AG04449 (cell line): ENCODE data around the gene DMTF1.

Experiments used
- CTCF ChIA-PET: fragments of 350-600 bp; formaldehyde crosslinking; extraction: SDS; loops from one replicate; lab custom pipeline; 2021; ENCODE audit warnings: antibody characterized with exemption; lab: Yijun Ruan, JAX
- POLR2A ChIA-PET: fragments of 400-600, 350-600 bp; formaldehyde crosslinking; extraction: SDS; loops from one replicate; lab custom pipeline; 2020; ENCODE audit warnings: antibody characterized with exemption, inconsistent platforms; lab: Yijun Ruan, JAX
- DNase-seq: peaks from one replicate; pipeline ENCODE4 v3.0.0-alpha.2; 2010; ENCODE audit warnings: low read depth, low spot score
- H3K4me3 ChIP-seq: 2 replicates; pipeline ENCODE4 v1.5.1; 2011; ENCODE audit warnings: low read depth, mild to moderate bottlenecking, control low read depth, low read length
- TF ChIP-seq, protein P1 (sequence below): IDR thresholded peaks from one replicate; pipeline ENCODE4 v1.5.1; 2011; ENCODE audit warnings: mild to moderate bottlenecking, moderate library complexity, low read length, control low read depth, inconsistent platforms; ENCODE audit not compliant: insufficient read depth; ENCODE audit errors: missing control alignments

DMTF1 gene

GRCh38 chr7:87212498-87212897 lies 60.2 kb downstream of the DMTF1 start:
- ChIA-PET POLR2A (interaction anchor here (0.7 kb wide), 1 partner anchor 10 kb away, joined by 3 read pairs; no protein-coding TSS in a partner anchor), CTCF (interaction anchor here (1.3 to 2.4 kb wide), 4 partner anchors 10 to 285 kb away, joined by 3 to 6 read pairs (median 4); no protein-coding TSS in a partner anchor)
- TF ChIP-seq, protein P1, sequence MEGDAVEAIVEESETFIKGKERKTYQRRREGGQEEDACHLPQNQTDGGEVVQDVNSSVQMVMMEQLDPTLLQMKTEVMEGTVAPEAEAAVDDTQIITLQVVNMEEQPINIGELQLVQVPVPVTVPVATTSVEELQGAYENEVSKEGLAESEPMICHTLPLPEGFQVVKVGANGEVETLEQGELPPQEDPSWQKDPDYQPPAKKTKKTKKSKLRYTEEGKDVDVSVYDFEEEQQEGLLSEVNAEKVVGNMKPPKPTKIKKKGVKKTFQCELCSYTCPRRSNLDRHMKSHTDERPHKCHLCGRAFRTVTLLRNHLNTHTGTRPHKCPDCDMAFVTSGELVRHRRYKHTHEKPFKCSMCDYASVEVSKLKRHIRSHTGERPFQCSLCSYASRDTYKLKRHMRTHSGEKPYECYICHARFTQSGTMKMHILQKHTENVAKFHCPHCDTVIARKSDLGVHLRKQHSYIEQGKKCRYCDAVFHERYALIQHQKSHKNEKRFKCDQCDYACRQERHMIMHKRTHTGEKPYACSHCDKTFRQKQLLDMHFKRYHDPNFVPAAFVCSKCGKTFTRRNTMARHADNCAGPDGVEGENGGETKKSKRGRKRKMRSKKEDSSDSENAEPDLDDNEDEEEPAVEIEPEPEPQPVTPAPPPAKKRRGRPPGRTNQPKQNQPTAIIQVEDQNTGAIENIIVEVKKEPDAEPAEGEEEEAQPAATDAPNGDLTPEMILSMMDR, result no peak
- DNase-seq, result no peak
- no peak overlapping the region for H3K4me3 ChIP-seq

- no peak for DNase-seq
- TF ChIP-seq, protein P1, result no peak
- ChIA-PET CTCF (interaction anchor here (1.3 to 1.6 kb wide), 3 partner anchors 14 to 286 kb away, joined by 3 to 4 read pairs (median 3); no protein-coding TSS in a partner anchor), POLR2A (interaction anchor here (0.6 to 0.7 kb wide), 2 partner anchors 11 to 132 kb away, joined by 3 read pairs; partner anchors contain the start of gene CROT)
- H3K4me3 ChIP-seq, result no peak overlapping the region
Measured at GRCh38 chr7:87213252-87213651, 61.0 kb downstream of the DMTF1 start.

DNA sequence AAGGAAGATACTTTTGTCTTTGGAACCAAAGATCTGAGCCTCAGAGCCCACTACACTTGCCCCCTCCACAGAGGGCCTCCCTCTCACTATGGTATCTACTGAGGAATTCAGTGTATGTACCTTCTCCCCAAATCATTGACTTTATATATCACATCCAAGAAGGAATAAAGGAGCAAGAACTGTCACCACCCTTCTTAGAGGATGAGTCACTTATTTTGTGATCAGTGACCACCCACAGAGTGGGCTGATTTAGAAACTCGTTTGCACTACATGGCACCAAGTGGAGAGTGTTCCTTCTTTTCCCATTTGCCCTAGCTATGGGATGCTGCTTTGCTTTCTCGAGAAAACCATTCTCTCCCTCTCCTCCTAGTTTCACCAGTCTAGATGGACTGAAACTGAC lies 61.6 kb downstream of the DMTF1 start:
- CTCF ChIA-PET, result interaction anchor here (1.2 to 1.4 kb wide), 2 partner anchors 22 to 286 kb away, joined by 3 read pairs; no protein-coding TSS in a partner anchor
- TF ChIP-seq, protein P1, result no peak
- no peak for DNase-seq
- no peak overlapping the region for H3K4me3 ChIP-seq
- POLR2A ChIA-PET, result interaction anchor here (0.6 to 1.3 kb wide), 2 partner anchors 61 to 132 kb away, joined by 3 to 4 read pairs; partner anchors contain the start of genes CROT and DMTF1

DNA sequence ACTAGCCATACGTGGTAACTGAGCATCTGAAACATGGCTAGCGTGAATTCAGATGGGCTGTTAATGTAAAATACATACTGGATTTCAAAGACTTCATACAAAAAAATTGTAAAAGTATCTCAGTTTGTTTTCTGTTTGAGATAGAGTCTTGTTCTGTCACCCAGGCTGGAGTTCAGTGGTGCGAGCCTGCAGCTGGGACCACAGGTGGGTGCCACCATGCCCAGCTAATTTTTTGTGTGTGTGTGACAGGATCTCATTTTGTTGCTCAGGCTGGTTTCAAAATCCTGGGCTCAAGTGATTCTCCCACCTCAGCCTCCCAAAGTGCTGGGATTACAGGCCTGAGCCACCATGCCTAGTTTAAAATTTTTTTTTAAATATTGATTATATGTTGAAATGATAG lies 62.8 kb downstream of the DMTF1 start:
- no peak for DNase-seq
- no peak overlapping the region for H3K4me3 ChIP-seq
- CTCF ChIA-PET, result interaction anchor here (1.2 kb wide), 1 partner anchor 21 kb away, joined by 3 read pairs; no protein-coding TSS in a partner anchor
- POLR2A ChIA-PET, result no interaction called here
- TF ChIP-seq, protein P1, result no peak

DNA sequence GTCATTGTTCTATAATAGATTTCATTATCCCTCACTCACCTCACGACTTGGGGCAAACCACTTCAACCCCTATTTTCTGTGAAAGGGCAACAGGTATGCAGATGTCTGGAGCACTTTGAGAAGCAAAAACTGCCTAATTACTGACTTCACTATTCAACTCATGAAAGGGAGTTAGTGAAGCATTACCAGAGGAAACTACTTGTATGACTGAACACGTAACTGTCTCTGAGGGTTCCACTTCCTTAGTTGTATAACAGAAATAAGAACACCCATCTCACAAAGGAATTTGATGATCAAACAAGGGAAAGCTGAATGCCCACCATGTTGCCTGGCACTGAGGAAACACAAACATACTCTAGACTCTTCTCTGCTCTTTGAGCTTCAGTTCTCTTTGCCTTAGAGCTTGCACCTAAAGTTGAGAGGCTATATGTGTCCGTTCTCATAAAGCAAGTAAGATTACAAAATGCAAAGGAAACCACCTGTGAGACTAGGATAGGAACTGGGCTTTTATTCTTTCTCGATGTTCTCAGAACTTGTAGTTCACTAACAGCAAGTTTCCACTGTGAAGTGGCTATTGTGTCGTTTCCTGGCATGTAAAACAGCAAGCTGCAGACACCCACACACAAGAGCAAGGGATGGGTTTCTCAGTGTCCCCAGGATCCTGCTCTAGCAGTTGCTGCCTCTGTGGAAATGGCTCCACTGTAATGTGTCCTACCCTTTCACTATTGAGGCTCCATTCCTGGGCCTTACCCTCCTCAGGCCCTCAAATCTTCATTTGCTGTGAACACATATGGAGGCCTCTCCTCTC lies 64.7 kb downstream of the DMTF1 start:
- no peak for DNase-seq
- CTCF ChIA-PET, result interaction anchor here (0.9 kb wide), 1 partner anchor 290 kb away, joined by 3 read pairs; no protein-coding TSS in a partner anchor
- TF ChIP-seq, protein P1, result no peak
- H3K4me3 ChIP-seq, result no peak overlapping the region
- POLR2A ChIA-PET, result no interaction called here
